IPS-15b (cell line): ENCODE data around the gene SHLD1.

Experiments used
- H3K27me3 ChIP-seq: one replicate; pipeline ENCODE4 v1.6.1; 2013; ENCODE audit warnings: low read length; ENCODE audit not compliant: control insufficient read depth, insufficient read depth
- H3K36me3 ChIP-seq: one replicate; pipeline ENCODE4 v1.6.1; 2013; ENCODE audit warnings: low read length; ENCODE audit not compliant: control insufficient read depth, insufficient read depth
- H3K4me1 ChIP-seq: one replicate; pipeline ENCODE4 v1.6.1; 2013; ENCODE audit warnings: mild to moderate bottlenecking, low read length; ENCODE audit not compliant: control insufficient read depth, insufficient read depth
- H3K4me3 ChIP-seq: one replicate; pipeline ENCODE4 v1.5.1; 2013; ENCODE audit warnings: low read depth, low read length
- H3K9ac ChIP-seq: one replicate; pipeline ENCODE4 v1.6.1; 2013; ENCODE audit warnings: low read depth, mild to moderate bottlenecking, low read length
- H3K9me3 ChIP-seq: one replicate; pipeline ENCODE4 v1.6.1; 2013; ENCODE audit warnings: mild to moderate bottlenecking, low read length; ENCODE audit not compliant: control insufficient read depth, insufficient read depth

Gene SHLD1

DNA sequence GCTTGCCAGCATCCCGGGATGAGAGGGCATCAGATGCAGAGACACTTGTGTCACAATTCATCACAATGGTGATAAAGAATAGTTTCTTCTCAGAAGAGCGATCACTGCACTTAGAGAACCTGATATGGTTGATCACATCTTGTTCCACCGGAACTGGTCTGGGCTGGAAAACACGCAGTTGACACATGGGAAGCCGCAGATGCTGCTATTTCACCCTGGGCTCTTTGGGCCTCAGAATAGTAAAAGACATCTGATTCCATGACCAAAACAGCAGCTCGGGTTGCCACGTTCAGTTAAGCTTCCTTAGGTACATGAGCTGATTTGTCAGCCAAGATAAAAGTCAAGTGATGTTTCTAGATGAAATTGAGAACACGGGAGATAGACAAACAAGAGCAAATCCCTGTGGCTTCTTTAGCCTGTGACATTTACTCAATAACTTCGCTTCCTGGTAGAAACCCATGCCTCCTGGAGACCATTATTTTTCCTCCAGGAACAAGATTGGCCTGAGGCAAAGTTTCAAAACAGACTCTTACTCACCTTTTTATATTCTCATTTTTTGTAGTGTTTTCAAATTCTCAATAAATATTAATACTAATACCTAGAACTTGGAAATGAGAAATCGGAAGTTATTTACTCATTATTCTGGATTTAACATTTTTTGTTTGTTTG lies 140.7 kb downstream of the SHLD1 start:
- no peak overlapping the region for H3K4me3 ChIP-seq
- no peaks in the 10 kb centered on the region for H3K36me3 ChIP-seq
- H3K4me1 ChIP-seq = no peaks in the 10 kb centered on the region
- no peaks in the 10 kb centered on the region for H3K9me3 ChIP-seq
- H3K9ac ChIP-seq = no peak overlapping the region
- H3K27me3 ChIP-seq = no peaks in the 10 kb centered on the region

DNA sequence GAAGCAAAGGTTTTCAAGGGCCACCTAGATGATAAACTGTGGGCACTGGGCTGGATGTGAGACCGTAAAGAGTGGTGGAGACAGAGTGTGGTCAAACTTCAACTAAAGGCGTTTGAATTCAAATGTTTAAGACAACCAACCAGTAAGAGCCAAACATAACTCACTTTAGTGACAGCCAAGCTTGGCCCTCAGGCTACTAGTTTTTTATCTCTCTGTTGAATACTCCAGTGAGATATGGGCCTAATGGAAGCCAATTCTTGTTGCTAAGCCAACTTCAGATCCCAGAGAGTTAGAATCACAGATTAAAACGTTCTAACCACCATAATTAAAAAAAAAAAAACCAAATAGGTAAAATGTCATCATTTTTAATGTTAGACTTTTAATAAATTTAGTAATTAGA lies 142.9 kb downstream of the SHLD1 start:
- H3K4me1 ChIP-seq = no peaks in the 10 kb centered on the region
- H3K36me3 ChIP-seq = no peaks in the 10 kb centered on the region
- no peak overlapping the region for H3K9ac ChIP-seq
- H3K4me3 ChIP-seq = no peak overlapping the region
- no peaks in the 10 kb centered on the region for H3K27me3 ChIP-seq
- H3K9me3 ChIP-seq = no peaks in the 10 kb centered on the region

DNA sequence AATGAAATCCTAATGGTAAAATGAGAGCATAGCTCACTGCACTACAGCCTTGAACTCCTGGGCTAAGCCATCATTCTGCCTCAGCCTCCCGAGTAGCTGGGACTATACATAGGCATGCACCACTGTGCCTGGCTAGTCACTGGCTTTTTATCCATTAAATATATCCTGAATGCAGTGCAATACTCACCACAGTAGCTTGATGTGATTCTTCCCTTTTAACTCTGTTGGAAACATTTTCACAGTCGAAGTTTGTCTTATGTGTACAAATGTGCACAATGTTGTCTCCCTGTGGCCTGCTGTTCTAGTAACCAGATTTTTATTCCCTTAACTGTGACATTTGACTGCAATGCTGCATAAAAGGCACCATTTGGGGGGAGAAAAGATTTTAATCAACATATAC lies 143.4 kb downstream of the SHLD1 start:
- Histone ChIP-seq H3K4me1 (no peaks in the 10 kb centered on the region), H3K36me3 (no peaks in the 10 kb centered on the region), H3K27me3 (no peaks in the 10 kb centered on the region), H3K9me3 (no peaks in the 10 kb centered on the region), H3K4me3 (no peak overlapping the region), H3K9ac (no peak overlapping the region)

DNA sequence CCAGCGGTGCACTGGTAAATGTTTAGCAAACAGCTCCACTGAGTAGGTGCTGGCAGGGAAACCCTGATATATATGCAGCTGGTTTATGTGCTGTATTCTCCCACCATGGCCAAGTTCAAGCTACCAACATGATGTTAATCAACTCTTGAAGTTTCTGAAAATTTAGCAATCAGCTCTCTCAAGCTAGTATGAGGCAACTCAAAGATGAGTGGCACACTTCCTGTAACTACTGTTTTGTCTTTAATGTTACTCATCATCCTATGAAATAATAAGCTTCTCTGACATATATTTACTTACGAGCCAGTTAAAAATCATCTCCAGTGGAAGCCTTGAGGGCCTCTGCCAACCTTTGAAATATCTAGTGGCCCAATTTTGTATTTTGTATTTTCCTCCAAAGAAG lies 145.4 kb downstream of the SHLD1 start:
- Histone ChIP-seq H3K27me3 (no peaks in the 10 kb centered on the region), H3K36me3 (no peaks in the 10 kb centered on the region)

DNA sequence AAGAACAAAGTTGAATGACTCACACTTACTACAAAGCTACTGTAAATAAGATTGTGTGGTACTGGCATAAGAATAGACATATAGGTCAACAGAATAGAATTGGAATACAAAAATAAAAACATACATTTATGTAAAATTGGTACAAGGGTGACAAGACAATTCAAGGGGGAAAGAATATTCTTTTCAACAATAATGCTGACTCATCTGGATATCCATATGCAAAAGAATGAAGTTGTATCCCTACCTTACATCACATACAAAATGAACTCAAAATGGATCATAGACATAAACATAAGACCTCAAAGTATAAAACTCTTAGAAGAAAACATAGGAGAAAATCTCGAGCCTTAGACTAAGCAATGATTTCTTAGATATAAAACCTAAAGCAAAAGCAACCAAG lies 149.2 kb downstream of the SHLD1 start:
- Histone ChIP-seq H3K4me3 (no peak overlapping the region), H3K4me1 (no peaks in the 10 kb centered on the region), H3K9me3 (no peaks in the 10 kb centered on the region), H3K27me3 (no peaks in the 10 kb centered on the region), H3K9ac (no peak overlapping the region), H3K36me3 (no peaks in the 10 kb centered on the region)

More for the DNA sequence above, 145.4 kb downstream of the SHLD1 start:
- no peaks in the 10 kb centered on the region for H3K9me3 ChIP-seq
- no peak overlapping the region for H3K9ac ChIP-seq
- no peak overlapping the region for H3K4me3 ChIP-seq
- no peaks in the 10 kb centered on the region for H3K4me1 ChIP-seq

DNA sequence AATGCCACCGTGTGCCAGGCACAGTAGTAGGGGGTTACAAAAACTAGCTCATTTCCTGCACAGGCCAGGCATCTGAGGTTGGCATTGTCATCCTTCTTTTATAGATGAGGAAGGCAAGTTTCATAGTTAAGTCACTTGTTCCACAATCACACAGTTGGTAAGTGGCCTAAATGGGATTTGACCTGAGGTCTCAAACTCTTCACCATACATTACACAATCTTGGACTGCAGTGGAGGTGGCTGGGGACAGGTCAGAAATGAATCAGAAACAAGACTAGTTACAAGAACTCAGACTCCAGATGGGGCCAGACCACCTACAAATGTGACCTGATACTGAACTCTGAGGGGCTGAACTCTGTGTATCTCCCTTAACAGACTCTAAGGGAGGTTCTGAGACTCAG lies 150.7 kb downstream of the SHLD1 start:
- no peaks in the 10 kb centered on the region for H3K36me3 ChIP-seq
- H3K27me3 ChIP-seq = no peaks in the 10 kb centered on the region
- no peaks in the 10 kb centered on the region for H3K4me1 ChIP-seq
- no peaks in the 10 kb centered on the region for H3K9me3 ChIP-seq
- H3K9ac ChIP-seq = no peak overlapping the region
- H3K4me3 ChIP-seq = no peak overlapping the region

DNA sequence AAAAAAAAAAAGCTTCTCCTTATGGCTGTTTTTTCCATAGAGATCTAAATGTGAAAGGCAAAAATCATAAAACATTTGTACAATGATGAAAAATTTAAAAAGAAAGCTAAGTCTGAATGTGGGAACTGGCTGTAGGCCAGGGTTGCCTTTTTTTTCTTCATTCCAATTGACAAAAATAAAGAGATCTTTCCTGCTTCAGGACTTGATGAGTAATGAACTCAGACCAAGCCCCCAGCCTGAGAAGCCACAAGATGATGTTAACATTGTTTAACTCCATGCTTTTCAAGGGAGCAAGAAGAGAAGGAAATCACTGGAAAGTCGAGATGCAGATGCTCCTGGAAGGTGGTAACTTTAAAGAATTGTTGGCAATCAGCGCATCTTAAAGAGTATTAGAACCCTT lies 158.8 kb downstream of the SHLD1 start:
- peaks cover 2% of the 10 kb centered on the region for H3K4me1 ChIP-seq
- H3K9ac ChIP-seq = no peak overlapping the region
- H3K27me3 ChIP-seq = peaks cover 11% of the 10 kb centered on the region
- no peak overlapping the region for H3K4me3 ChIP-seq
- no peaks in the 10 kb centered on the region for H3K9me3 ChIP-seq
- no peaks in the 10 kb centered on the region for H3K36me3 ChIP-seq

DNA sequence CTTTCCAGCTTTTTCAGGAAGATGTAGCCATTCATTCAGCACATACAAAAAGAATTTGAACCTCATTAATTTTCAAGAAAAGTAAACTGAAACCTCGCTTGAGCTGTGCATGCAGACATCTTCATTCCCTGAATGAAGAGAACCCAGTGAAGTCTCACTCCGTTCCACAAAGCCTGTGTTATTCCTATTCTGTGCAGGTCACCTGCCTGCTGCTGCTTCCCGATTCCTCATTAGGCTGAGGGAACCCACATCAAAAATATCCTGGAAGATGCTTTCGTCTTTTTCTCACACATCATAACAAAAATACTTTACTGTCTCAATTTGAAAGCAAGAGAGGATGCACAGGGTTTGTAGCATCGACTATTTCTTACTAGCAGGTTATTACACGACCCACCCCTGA lies 160.0 kb downstream of the SHLD1 start:
- peaks cover 11% of the 10 kb centered on the region for H3K27me3 ChIP-seq
- peaks cover 3% of the 10 kb centered on the region for H3K4me1 ChIP-seq
- no peaks in the 10 kb centered on the region for H3K36me3 ChIP-seq
- H3K9ac ChIP-seq = no peak overlapping the region
- no peak overlapping the region for H3K4me3 ChIP-seq
- no peaks in the 10 kb centered on the region for H3K9me3 ChIP-seq

DNA sequence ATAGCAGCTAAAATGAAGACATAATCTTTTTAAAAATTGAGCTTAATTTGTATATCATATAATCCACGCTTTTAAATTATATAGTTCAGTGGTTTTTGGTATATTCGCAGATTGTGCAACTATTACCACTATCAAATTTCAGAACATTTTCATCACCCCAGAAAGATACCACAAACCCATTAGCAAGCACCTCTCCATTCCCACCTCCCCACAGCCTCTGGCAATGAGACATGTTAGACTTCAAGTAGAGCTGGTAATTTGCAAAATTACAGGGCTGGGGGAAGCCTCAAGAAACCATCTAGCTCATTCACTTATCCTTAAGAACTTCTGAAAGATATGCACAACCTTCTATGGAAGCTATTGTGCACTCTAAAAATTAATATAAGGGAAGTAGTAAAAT lies 163.0 kb downstream of the SHLD1 start:
- H3K9ac ChIP-seq = no peak overlapping the region
- H3K4me3 ChIP-seq = no peak overlapping the region
- no peaks in the 10 kb centered on the region for H3K9me3 ChIP-seq
- peaks cover 5% of the 10 kb centered on the region for H3K4me1 ChIP-seq
- peaks cover 14% of the 10 kb centered on the region for H3K27me3 ChIP-seq
- no peaks in the 10 kb centered on the region for H3K36me3 ChIP-seq
